ENCODE data around the gene CYP27A1. TPM values are rescaled to one million over a fixed set of nuclear protein-coding genes. Genes with fewer than 3 reads are reported as not detected.
"Not testable (repeated sequence)": the region's sequence is repeated elsewhere in the genome, so short reads cannot be mapped to it uniquely, and the experiment has no call there.

Gene CYP27A1
- polyA plus RNA-seq, 3 donors: 48.3 to 63.2 (median 59.1) TPM

GRCh38 chr2:218755567-218756404 is 26.2 kb upstream of the CYP27A1 start:
- no peak for DNase-seq

GRCh38 chr2:218756599-218757377 is 25.2 kb upstream of the CYP27A1 start:
- DNase-seq: no peak

GRCh38 chr2:218761795-218762194 is 20.2 kb upstream of the CYP27A1 start:
- DNase-seq: no peak

GRCh38 chr2:218772759-218773158 is 9.2 kb upstream of the CYP27A1 start:
- DNase-seq: not testable (repeated sequence)

- DNase-seq: no peak
Observed at GRCh38 chr2:218773881-218774280, 8.1 kb upstream of the CYP27A1 start.

- DNase-seq: no peak
Observed at GRCh38 chr2:218776488-218776887, 5.5 kb upstream of the CYP27A1 start.

- DNase-seq: no peak
Observed at GRCh38 chr2:218777276-218777990, 4.5 kb upstream of the CYP27A1 start.

- no peak for DNase-seq
Observed at GRCh38 chr2:218780046-218780445, 1.9 kb upstream of the CYP27A1 start.

GRCh38 chr2:218780851-218781690 is 876 bp upstream of the CYP27A1 start:
- DNase-seq: no peak

- DNase-seq: no peak
Observed at GRCh38 chr2:218782528-218782844, 539 bp downstream of the CYP27A1 start.

GRCh38 chr2:218783688-218784087 is 1.7 kb downstream of the CYP27A1 start:
- DNase-seq: no peak

GRCh38 chr2:218785103-218785502 is 3.2 kb downstream of the CYP27A1 start:
- DNase-seq: no peak

- DNase-seq: no peak
Observed at GRCh38 chr2:218786133-218786532, 4.2 kb downstream of the CYP27A1 start.

GRCh38 chr2:218788529-218789255 is 6.7 kb downstream of the CYP27A1 start:
- no peak for DNase-seq

- no peak for DNase-seq
Observed at GRCh38 chr2:218792433-218792832, 10.5 kb downstream of the CYP27A1 start.

- DNase-seq: no peak
Observed at GRCh38 chr2:218796691-218797090, 14.7 kb downstream of the CYP27A1 start.

GRCh38 chr2:218798767-218799504 is 17.0 kb downstream of the CYP27A1 start:
- no peak for DNase-seq

GRCh38 chr2:218799990-218800389 is 18.0 kb downstream of the CYP27A1 start:
- DNase-seq: no peak

GRCh38 chr2:218802386-218802994 is 20.5 kb downstream of the CYP27A1 start:
- DNase-seq: no peak

GRCh38 chr2:218804817-218805216 is 22.9 kb downstream of the CYP27A1 start:
- DNase-seq: no peak
